Activated CD8-positive, alpha-beta T cell treated with anti-CD3 and anti-CD28 coated beads, Interleukin-2, amount 10 ng/mL, durations not matched to agents 7 days and 5 days (primary cell): ENCODE results near the gene DHTKD1. TPM values are rescaled to one million over a fixed set of nuclear protein-coding genes. Genes with fewer than 3 reads are reported as not detected.
"Not testable (repeated sequence)": the region's sequence is repeated elsewhere in the genome, so short reads cannot be mapped to it uniquely, and the experiment has no call there.

Experiments
- ATAC-seq: fragments of 150-1000 bp; cut with Tn5 transposase; one replicate; pipeline ENCODE4 v1.10.0; 2021; ENCODE audit warnings: moderate library complexity
- CTCF ChIA-PET: fragments of 350-600 bp; sonication (Branson Sonifier 250); formaldehyde crosslinking; loops from one replicate; lab custom pipeline; 2021; ENCODE audit warnings: antibody characterized with exemption; lab: Charles Lee
- POLR2A ChIA-PET: fragments of 350-600 bp; sonication (Branson Sonifier 250); formaldehyde crosslinking; loops from one replicate; lab custom pipeline; 2021; ENCODE audit warnings: antibody characterized with exemption; lab: Charles Lee
- DNase-seq: peaks from one replicate; pipeline ENCODE4 v3.0.0-alpha.2; 2020
- H3K27ac Mint-ChIP-seq: one replicate; pipeline ENCODE4 v1.8.0; 2021; ENCODE audit warnings: mild to moderate bottlenecking, mixed read lengths
- H3K27me3 Mint-ChIP-seq: one replicate; pipeline ENCODE4 v1.8.0; 2021; ENCODE audit warnings: low read depth, mixed read lengths
- H3K36me3 Mint-ChIP-seq: one replicate; pipeline ENCODE4 v1.8.0; 2021; ENCODE audit warnings: low read depth, mixed read lengths
- H3K4me1 Mint-ChIP-seq: one replicate; pipeline ENCODE4 v1.8.0; 2021; ENCODE audit warnings: low read depth, mixed read lengths
- H3K4me3 Mint-ChIP-seq: one replicate; pipeline ENCODE4 v1.8.0; 2021; ENCODE audit warnings: mild to moderate bottlenecking, mixed read lengths
- H3K9me3 Mint-ChIP-seq: one replicate; pipeline ENCODE4 v1.8.0; 2022; ENCODE audit warnings: mixed read lengths; ENCODE audit not compliant: insufficient read depth
- microRNA-seq: library from miRNA; unstranded; fragments of <30 nt; microRNA quantifications from one replicate; pipeline ENCODE4 v1.2.0, GENCODE V29; 2022
- total RNA-seq, 2 experiments: library from RNA; stranded (reverse); gene quantifications; one replicate each; pipeline ENCODE4 v1.2.3, GENCODE V29; 2021

DHTKD1 gene
- total RNA-seq, 2 experiments from 2014 or later, result 16.4 to 20.1 TPM

GRCh38 chr10:12156367-12157123 lies 87.8 kb downstream of the DHTKD1 start:
- Mint-ChIP-seq H3K4me3 (no peak overlapping the region), H3K4me1 (no peaks in the 10 kb centered on the region), H3K36me3 (peaks cover 19% of the 10 kb centered on the region), H3K27ac (no peak overlapping the region), H3K27me3 (no peaks in the 10 kb centered on the region), H3K9me3 (no peaks in the 10 kb centered on the region)
- DNase-seq, result no peak
- POLR2A ChIA-PET, result no interaction called here
- CTCF ChIA-PET, result no interaction called here
- ATAC-seq, result no peak

DNA sequence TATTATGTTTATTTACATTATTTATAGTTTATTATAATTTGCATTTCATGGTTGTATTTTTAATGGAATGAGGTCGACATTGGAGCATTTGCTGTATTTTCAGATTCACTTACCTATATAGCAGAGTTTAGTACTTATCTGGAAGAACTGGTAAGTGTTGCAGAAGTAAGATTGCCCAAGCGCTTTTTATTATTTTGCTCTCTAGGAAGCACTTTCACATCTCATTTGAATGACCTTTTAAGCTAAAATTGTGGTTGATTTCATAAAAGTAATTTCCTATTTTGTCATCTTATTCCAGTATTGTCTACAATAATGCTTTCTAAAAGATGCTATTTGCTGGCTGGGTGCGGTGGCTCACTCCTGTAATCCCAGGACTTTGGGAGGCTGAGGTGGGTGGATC lies 89.4 kb downstream of the DHTKD1 start:
- Mint-ChIP-seq H3K27me3 (no peaks in the 10 kb centered on the region), H3K27ac (no peak overlapping the region), H3K36me3 (peaks cover 28% of the 10 kb centered on the region), H3K4me1 (no peaks in the 10 kb centered on the region), H3K4me3 (no peak overlapping the region), H3K9me3 (no peaks in the 10 kb centered on the region)
- CTCF ChIA-PET, result no interaction called here
- POLR2A ChIA-PET, result interaction anchor here (0.6 kb wide), 1 partner anchor 14 kb away, joined by 4 read pairs; no protein-coding TSS in a partner anchor
- DNase-seq (no peak), ATAC-seq (no peak)

DNA sequence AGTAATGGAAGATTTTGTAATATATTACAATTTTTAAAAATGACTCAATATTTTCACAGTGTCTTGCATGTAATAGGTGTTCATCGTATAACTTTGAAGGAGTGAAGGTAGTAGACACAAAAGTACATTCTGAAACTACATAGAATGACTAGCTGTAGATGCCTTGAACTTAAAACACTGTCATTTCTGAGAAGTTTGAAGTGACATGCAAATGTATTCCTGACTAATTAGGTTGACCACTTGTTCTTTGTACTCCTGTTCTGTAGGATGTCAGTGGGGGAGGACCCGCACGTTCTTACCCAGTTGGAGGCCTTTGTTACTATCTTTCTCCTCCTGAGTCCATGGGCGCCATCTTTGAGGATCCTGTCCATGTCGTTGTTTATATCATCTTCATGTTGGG lies 91.9 kb downstream of the DHTKD1 start:
- CTCF ChIA-PET, result no interaction called here
- Mint-ChIP-seq H3K27me3 (no peaks in the 10 kb centered on the region), H3K4me1 (no peaks in the 10 kb centered on the region), H3K4me3 (no peak overlapping the region), H3K36me3 (peaks cover 40% of the 10 kb centered on the region), H3K27ac (no peak overlapping the region), H3K9me3 (no peaks in the 10 kb centered on the region)
- POLR2A ChIA-PET, result no interaction called here
- ATAC-seq (no peak), DNase-seq (no peak)

GRCh38 chr10:12162927-12163326 lies 94.2 kb downstream of the DHTKD1 start:
- no peak overlapping the region for H3K27ac Mint-ChIP-seq
- no peaks in the 10 kb centered on the region for H3K9me3 Mint-ChIP-seq
- no peak overlapping the region for H3K4me3 Mint-ChIP-seq
- DNase-seq (no peak), ATAC-seq (no peak)
- H3K4me1 Mint-ChIP-seq, result no peaks in the 10 kb centered on the region
- POLR2A ChIA-PET, result no interaction called here
- CTCF ChIA-PET, result no interaction called here
- peaks cover 47% of the 10 kb centered on the region for H3K36me3 Mint-ChIP-seq
- H3K27me3 Mint-ChIP-seq, result no peaks in the 10 kb centered on the region

DNA sequence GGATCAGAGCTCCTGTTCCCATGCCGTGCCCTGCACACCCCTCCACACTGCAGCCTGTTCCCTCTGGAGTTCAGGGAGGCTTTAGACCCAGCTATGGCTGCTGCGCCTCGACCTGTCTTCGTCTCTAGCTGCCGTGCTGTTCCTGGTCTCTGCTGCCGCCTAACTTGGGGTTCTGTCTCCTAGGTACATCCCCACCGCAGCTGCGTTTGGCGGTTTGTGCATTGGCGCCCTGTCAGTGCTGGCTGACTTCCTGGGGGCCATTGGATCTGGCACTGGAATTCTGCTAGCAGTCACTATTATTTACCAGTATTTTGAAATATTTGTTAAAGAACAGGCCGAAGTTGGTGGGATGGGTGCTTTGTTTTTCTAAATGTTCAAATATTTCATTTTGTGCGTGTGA lies 95.3 kb downstream of the DHTKD1 start:
- Mint-ChIP-seq H3K4me3 (no peak overlapping the region), H3K4me1 (no peaks in the 10 kb centered on the region), H3K27ac (no peak overlapping the region), H3K27me3 (no peaks in the 10 kb centered on the region), H3K36me3 (peaks cover 51% of the 10 kb centered on the region), H3K9me3 (no peaks in the 10 kb centered on the region)
- CTCF ChIA-PET, result interaction anchor here (1.0 kb wide), 1 partner anchor 9 kb away, joined by 3 read pairs; no protein-coding TSS in a partner anchor
- ATAC-seq, result no peak
- no peak for DNase-seq
- POLR2A ChIA-PET, result no interaction called here

DNA sequence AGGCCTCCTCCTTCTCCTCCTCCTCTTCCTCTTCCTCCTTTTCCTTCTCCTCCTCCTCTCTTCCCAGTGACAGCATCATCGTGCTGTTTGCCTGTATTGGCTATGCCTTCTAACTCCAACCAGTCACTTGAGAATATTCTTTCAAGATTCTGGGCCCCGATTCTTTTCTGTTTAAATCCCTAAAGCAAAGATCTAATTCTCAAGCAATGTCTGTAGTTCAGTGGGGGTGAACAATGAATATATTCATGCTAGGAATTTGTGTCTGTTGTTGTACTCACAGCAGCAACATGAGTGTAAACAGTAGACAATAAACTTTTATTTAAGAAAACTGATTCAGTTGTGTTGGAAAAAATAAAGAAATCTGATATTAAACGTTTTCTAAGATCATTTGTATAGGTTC lies 96.3 kb downstream of the DHTKD1 start:
- ChIA-PET POLR2A (no interaction called here), CTCF (no interaction called here)
- ATAC-seq, result no peak
- Mint-ChIP-seq H3K9me3 (no peaks in the 10 kb centered on the region), H3K36me3 (peaks cover 56% of the 10 kb centered on the region), H3K4me3 (no peak overlapping the region), H3K4me1 (no peaks in the 10 kb centered on the region), H3K27me3 (no peaks in the 10 kb centered on the region), H3K27ac (no peak overlapping the region)
- DNase-seq, result no peak

GRCh38 chr10:12165999-12166775 lies 97.4 kb downstream of the DHTKD1 start:
- no peaks in the 10 kb centered on the region for H3K9me3 Mint-ChIP-seq
- POLR2A ChIA-PET, result no interaction called here
- H3K36me3 Mint-ChIP-seq, result peaks cover 56% of the 10 kb centered on the region

GRCh38 chr10:12171512-12171911 lies 102.8 kb downstream of the DHTKD1 start:
- CTCF ChIA-PET, result not testable (repeated sequence)

More at GRCh38 chr10:12165999-12166775, 97.4 kb downstream of the DHTKD1 start:
- Mint-ChIP-seq H3K4me3 (no peak overlapping the region), H3K4me1 (no peaks in the 10 kb centered on the region), H3K27ac (no peak overlapping the region), H3K27me3 (no peaks in the 10 kb centered on the region)
- CTCF ChIA-PET, result interaction anchor here (2.1 kb wide), 1 partner anchor 48 kb away, joined by 6 read pairs; no protein-coding TSS in a partner anchor
- DNase-seq, result no peak
- ATAC-seq, result no peak

More at GRCh38 chr10:12171512-12171911, 102.8 kb downstream of the DHTKD1 start:
- H3K4me3 Mint-ChIP-seq, ATAC-seq, H3K27ac Mint-ChIP-seq, DNase-seq, H3K4me1 Mint-ChIP-seq, POLR2A ChIA-PET, H3K27me3 Mint-ChIP-seq, H3K9me3 Mint-ChIP-seq: not testable (repeated sequence)
- peaks cover 52% of the 10 kb centered on the region for H3K36me3 Mint-ChIP-seq

Small RNA genes within 50 kb of the gene (microRNA-seq; reads per million reads assigned to microRNA genes)
- not detected for gene MIR548AK

Other genes starting within 250 kb of the DHTKD1 start
- under 1 TPM; 0.29 to 0.74 TPM for gene PROSER2, start 245.6 kb upstream of the DHTKD1 start, total RNA-seq
- gene UPF2, start 26.1 kb upstream of the DHTKD1 start, total RNA-seq, result 10 to 100 TPM; 32.7 to 33.3 TPM
- 1 to 10 TPM; 9.1 to 9.7 TPM for gene SEC61A2, start 60.7 kb downstream of the DHTKD1 start, total RNA-seq
- 10 to 100 TPM; 94.8 to 97.8 TPM for gene NUDT5, start 126.9 kb downstream of the DHTKD1 start, total RNA-seq
- 100 to 1,000 TPM in 1 of 2 experiments, 10 to 100 TPM in 1; 99.0 to 102 TPM for gene CDC123, start 127.2 kb downstream of the DHTKD1 start, total RNA-seq